GM04503 (cell line): ENCODE data around the gene AHNAK.
"Not testable (repeated sequence)": the region's sequence is repeated elsewhere in the genome, so short reads cannot be mapped to it uniquely, and the experiment has no call there.

Experiments
- DNase-seq: peaks from one replicate; pipeline ENCODE4 v3.0.0-alpha.2; 2012; ENCODE audit warnings: low read depth

AHNAK gene

GRCh38 chr11:62386083-62386482, 160.5 kb downstream of the AHNAK start:
- DNase-seq: not testable (repeated sequence)

- DNase-seq: no peak
Observed at GRCh38 chr11:62383822-62384221, 162.8 kb downstream of the AHNAK start.
